Prostate gland (tissue), 2 donors: ENCODE measurements around the gene ROBO2. TPM values are rescaled to one million over a fixed set of nuclear protein-coding genes. Genes with fewer than 3 reads are reported as not detected.

Experiments
- DNase-seq: peaks from one replicate; pipeline ENCODE4 v3.0.0-alpha.2; 2019; ENCODE audit warnings: low spot score
- H3K27ac ChIP-seq, 2 donors: fragments of 200-600 bp; sonication (generic); 2 replicates each; pipeline ENCODE4 v1.5.1; 2017 to 2019
- H3K27me3 ChIP-seq: fragments of 200-600 bp; sonication (generic); replicated peaks from 2 replicates; pipeline ENCODE4 v1.5.1; 2019; ENCODE audit not compliant: insufficient read depth
- H3K36me3 ChIP-seq, 2 donors: fragments of 200-600 bp; sonication (generic); 1 replicate in 1 of 2; 2 replicates in 1 of 2; pipeline versions ENCODE4 v1.5.1 to v1.8.1; 2017 to 2019
- H3K4me1 ChIP-seq: fragments of 200-600 bp; sonication (generic); replicated peaks from 2 replicates; pipeline ENCODE4 v1.5.1; 2019
- H3K4me3 ChIP-seq, 2 donors: fragments of 200-600 bp; sonication (generic); 2 replicates each; pipeline ENCODE4 v1.5.1; 2017 to 2019
- H3K9me3 ChIP-seq: fragments of 200-600 bp; sonication (generic); 2 replicates; pipeline ENCODE4 v1.5.1; 2017
- CTCF ChIP-seq, 4 experiments: fragments of 200-600 bp in 2 of 4; fragments of 450-650 bp in 2 of 4; sonication (generic) in 2 of 4; IDR thresholded peaks; 1 replicate in 3 of 4; 2 replicates in 1 of 4; pipeline ENCODE4 v1.5.1; 2016 to 2019; ENCODE audit warnings: antibody characterized with exemption in 4 of 4, mild to moderate bottlenecking in 2 of 4, moderate library complexity in 2 of 4
- POLR2A ChIP-seq: fragments of 450-650 bp; IDR thresholded peaks from one replicate; pipeline ENCODE4 v1.6.1; 2016; ENCODE audit warnings: antibody characterized with exemption, mild to moderate bottlenecking
- POLR2AphosphoS5 ChIP-seq: sonication (generic); formaldehyde crosslinking; IDR thresholded peaks from one replicate; pipeline ENCODE4 v1.6.1; 2017; ENCODE audit warnings: antibody characterized with exemption
- WGBS: methylation state at CpG from one replicate; pipeline ENCODE4 v1.1.5; 2018; 5-methylcytosine and 5-hydroxymethylcytosine counted together
- intact Hi-C: fragments of 100-400 bp; cut with DNase I; formaldehyde crosslinking; loops from one replicate; pipeline ENCODE4 v1.14.2; 2022
- total RNA-seq, 2 donors: library from RNA; depleted of rRNA; stranded (reverse); fragments of >200 nt; gene quantifications; one replicate each; pipeline ENCODE4 v1.1.0, GENCODE V29; 2016

ROBO2 gene
- total RNA-seq, 2 donors from 2014 or later, result 3.6 to 18.2 TPM

- H3K4me3 ChIP-seq, result no peak overlapping the region
- H3K27me3 ChIP-seq, result no peaks in the 10 kb centered on the region
- intact Hi-C loops, result no loop called here
- no peaks in the 10 kb centered on the region for H3K4me1 ChIP-seq
- 33% methylated on average over 5 of the region's 5 CpGs for WGBS
- H3K9me3 ChIP-seq, result no peaks in the 10 kb centered on the region
- TF ChIP-seq POLR2AphosphoS5 (no peak), POLR2A (no peak), CTCF (IDR thresholded peaks at IDR 0.05) (no peak)
- H3K27ac ChIP-seq, result no peak overlapping the region
- no peak for DNase-seq
- H3K36me3 ChIP-seq, result no peaks in the 10 kb centered on the region
Measured at GRCh38 chr3:77179762-77180161, 139.9 kb downstream of the ROBO2 start.

GRCh38 chr3:77182341-77182740 lies 142.4 kb downstream of the ROBO2 start:
- intact Hi-C loops, result no loop called here
- H3K4me3 ChIP-seq, result no peak overlapping the region
- no peak for DNase-seq
- H3K36me3 ChIP-seq, result no peaks in the 10 kb centered on the region
- no peaks in the 10 kb centered on the region for H3K27me3 ChIP-seq
- no peak overlapping the region for H3K27ac ChIP-seq
- 77% methylated on average over 4 of the region's 4 CpGs for WGBS
- H3K4me1 ChIP-seq, result no peaks in the 10 kb centered on the region
- no peaks in the 10 kb centered on the region for H3K9me3 ChIP-seq
- TF ChIP-seq POLR2AphosphoS5, result no peak
- no peak for TF ChIP-seq POLR2A
- TF ChIP-seq CTCF (IDR thresholded peaks at IDR 0.05), result no peak

- 84% methylated on average over 1 of the region's 1 CpG for WGBS
- Histone ChIP-seq H3K4me1 (no peaks in the 10 kb centered on the region), H3K36me3 (no peaks in the 10 kb centered on the region), H3K27ac (no peak overlapping the region), H3K27me3 (no peaks in the 10 kb centered on the region), H3K9me3 (no peaks in the 10 kb centered on the region), H3K4me3 (no peak overlapping the region)
- no peak for TF ChIP-seq POLR2A
- intact Hi-C loops, result no loop called here
- no peak for DNase-seq
Measured at GRCh38 chr3:77186319-77186718, 146.4 kb downstream of the ROBO2 start.

GRCh38 chr3:77186728-77187127 lies 146.8 kb downstream of the ROBO2 start:
- no peaks in the 10 kb centered on the region for H3K27me3 ChIP-seq
- H3K27ac ChIP-seq, result no peak overlapping the region
- no peak for DNase-seq
- H3K9me3 ChIP-seq, result no peaks in the 10 kb centered on the region
- WGBS, result 56% methylated on average over 4 of the region's 4 CpGs
- TF ChIP-seq POLR2AphosphoS5 (no peak), POLR2A (no peak), CTCF (IDR thresholded peaks at IDR 0.05) (no peak)
- H3K36me3 ChIP-seq, result no peaks in the 10 kb centered on the region
- H3K4me3 ChIP-seq, result no peak overlapping the region
- H3K4me1 ChIP-seq, result no peaks in the 10 kb centered on the region
- intact Hi-C loops, result no loop called here

GRCh38 chr3:77188210-77188609 lies 148.3 kb downstream of the ROBO2 start:
- intact Hi-C loops, result no loop called here

More at GRCh38 chr3:77188210-77188609, 148.3 kb downstream of the ROBO2 start:
- 87% methylated on average over 2 of the region's 2 CpGs for WGBS
- Histone ChIP-seq H3K27ac (no peak overlapping the region), H3K27me3 (no peaks in the 10 kb centered on the region), H3K4me3 (no peak overlapping the region), H3K9me3 (no peaks in the 10 kb centered on the region), H3K4me1 (no peaks in the 10 kb centered on the region), H3K36me3 (no peaks in the 10 kb centered on the region)
- TF ChIP-seq CTCF (IDR thresholded peaks at IDR 0.05), result no peak
- TF ChIP-seq POLR2A, result no peak
- DNase-seq, result no peak
